ENCODE results near the gene DUXB. TPM values are rescaled to one million over a fixed set of nuclear protein-coding genes. Genes with fewer than 3 reads are reported as not detected.

The DUXB gene
- total and polyA plus RNA-seq, 4 donors: 0.42 TPM; not detected in 3

- no peak for TF ChIP-seq ATF3 (IDR thresholded peaks at IDR 0.05)
Observed at GRCh38 chr16:75732871-75733270, 31.6 kb upstream of the DUXB start (continued).

- Histone ChIP-seq H3K9ac (ENCODE audit: low read depth in 1 of 2, low read length in 2 of 2) (no peak overlapping the region), H3K36me3 (ENCODE audit: control insufficient read depth in 4 of 4, insufficient read depth in 3 of 4, low read depth in 1 of 4, low read length in 3 of 4) (no peaks in the 10 kb centered on the region), H3K4me1 (ENCODE audit: control insufficient read depth in 4 of 4, insufficient read depth in 4 of 4, low read length in 3 of 4) (no peaks in the 10 kb centered on the region), H3K27me3 (ENCODE audit: control insufficient read depth in 4 of 4, insufficient read depth in 4 of 4, low read length in 3 of 4) (no peaks in the 10 kb centered on the region), H3K4me3 (ENCODE audit: low read depth in 1 of 3, low read length in 3 of 3) (no peak overlapping the region), H3K9me3 (ENCODE audit: control insufficient read depth in 4 of 4, low read length in 3 of 4) (no peaks in the 10 kb centered on the region), H3K27ac (ENCODE audit: low read depth in 1 of 2, low read length in 2 of 2) (no peak overlapping the region)
- DNase-seq (ENCODE audit: low spot score): no peak
- TF ChIP-seq YY1 (IDR thresholded peaks at IDR 0.05) (no peak), ZBTB33 (IDR thresholded peaks at IDR 0.05) (no peak), HNF4A (conservative IDR thresholded peaks at IDR 0.05) (peak; percentile 34 to 64), SP1 (IDR thresholded peaks at IDR 0.05) (peak; percentile 33)
- 49% methylated on average over 3 of the region's 3 CpGs for WGBS
Observed at GRCh38 chr16:75727221-75727620, 26.0 kb upstream of the DUXB start.

GRCh38 chr16:75726390-75726789 lies 25.1 kb upstream of the DUXB start, which contains the start of gene CPHXL:
CPHXL (minus strand) TSS chr16:75726490; CDS start chr16:75726442, 48 bp downstream.
- Histone ChIP-seq H3K9ac (ENCODE audit: low read depth in 1 of 2, low read length in 2 of 2) (no peak within 1 kb of the TSS), H3K36me3 (ENCODE audit: control insufficient read depth in 4 of 4, insufficient read depth in 3 of 4, low read depth in 1 of 4, low read length in 3 of 4) (no peaks in the 10 kb centered on the region), H3K9me3 (ENCODE audit: control insufficient read depth in 4 of 4, low read length in 3 of 4) (no peaks in the 10 kb centered on the region), H3K4me1 (ENCODE audit: control insufficient read depth in 4 of 4, insufficient read depth in 4 of 4, low read length in 3 of 4) (no peaks in the 10 kb centered on the region), H3K27ac (ENCODE audit: low read depth in 1 of 2, low read length in 2 of 2) (no peak within 1 kb of the TSS), H3K27me3 (ENCODE audit: control insufficient read depth in 4 of 4, insufficient read depth in 4 of 4, low read length in 3 of 4) (no peaks in the 10 kb centered on the region), H3K4me3 (ENCODE audit: low read depth in 1 of 3, low read length in 3 of 3) (no peak within 1 kb of the TSS)
- TF ChIP-seq JUND (IDR thresholded peaks at IDR 0.05) (no peak), NR2F2 (IDR thresholded peaks at IDR 0.05) (no peak), FOXA1 (IDR thresholded peaks at IDR 0.05) (no peak), HNF4A (conservative IDR thresholded peaks at IDR 0.05) (no peak), YY1 (IDR thresholded peaks at IDR 0.05) (no peak), SP1 (IDR thresholded peaks at IDR 0.05) (no peak), FOXA2 (IDR thresholded peaks at IDR 0.05) (no peak), ZBTB33 (IDR thresholded peaks at IDR 0.05) (no peak), TAF1 (conservative IDR thresholded peaks at IDR 0.05) (no peak), RAD21 (IDR thresholded peaks at IDR 0.05) (no peak), RXRA (IDR thresholded peaks at IDR 0.05) (no peak), ATF3 (IDR thresholded peaks at IDR 0.05) (no peak), MAX (IDR thresholded peaks at IDR 0.05) (no peak), HNF4G (IDR thresholded peaks at IDR 0.05) (no peak), GABPA (IDR thresholded peaks at IDR 0.05 in 1 of 2, conservative IDR thresholded peaks at IDR 0.05 in 1 of 2) (no peak), CTCF (IDR thresholded peaks at IDR 0.05; ENCODE audit: low read depth, low read length, missing input control) (no peak), REST (IDR thresholded peaks at IDR 0.05) (no peak)
- WGBS: 94% methylated on average over 5 of the region's 5 CpGs
- no peak for DNase-seq (ENCODE audit: low spot score)

All from liver (tissue), 9 donors.